ENCODE results near the gene ROM1. TPM values are rescaled to one million over a fixed set of nuclear protein-coding genes. Genes with fewer than 3 reads are reported as not detected.
A peak's percentile ranks its signal among the peaks of the same experiment; 100 is the strongest.

ROM1 gene
- total and polyA plus RNA-seq, 8 donors = 0.29 to 13.0 (median 4.6) TPM; not detected in 1

GRCh38 chr11:62601372-62602140 is 11.5 kb upstream of the ROM1 start, which contains the start of gene MTA2:
Gene MTA2 (minus strand): TSS chr11:62601865. CDS start chr11:62601450, 415 bp downstream.
- peak; percentile 97 to 99 for DNase-seq
- Histone ChIP-seq H3K27ac (peak within 1 kb of the TSS; percentile 96 to 98 (median 96)), H3K27me3 (no peaks in the 10 kb centered on the region), H3K36me3 (peaks cover 32 to 58% (median 50%) of the 10 kb centered on the region in 4 donors), H3K4me3 (peak within 1 kb of the TSS; percentile 69 to 100 (median 86)), H3K9me3 (no peaks in the 10 kb centered on the region), H3K4me1 (peaks cover 29 to 68% (median 42%) of the 10 kb centered on the region in 4 donors)
- intact Hi-C loops (cut with DNase I; ENCODE audit: low total_unique reads) = no loop called here
- 0 to 1% (median 0%) methylated on average over 28 to 83 of the region's 83 CpGs for WGBS, 5 donors
- TF ChIP-seq CTCF (IDR thresholded peaks at IDR 0.05) (no peak), POLR2A (IDR thresholded peaks at IDR 0.05) (peak in 1 of 4 donors; percentile 18), POLR2AphosphoS5 (IDR thresholded peaks at IDR 0.05) (peak in 2 of 3 donors; percentile 75 to 86)

GRCh38 chr11:62602141-62603071 is 10.7 kb upstream of the ROM1 start:
- peak; percentile 65 to 92 for DNase-seq

GRCh38 chr11:62603072-62603408 is 10.0 kb upstream of the ROM1 start:
- H3K4me3 ChIP-seq = peak overlapping the region; percentile 69 to 100 (median 86)
- 52 to 68% (median 59%) methylated on average over 4 to 13 of the region's 13 CpGs for WGBS, 5 donors

More at GRCh38 chr11:62602141-62603071, 10.7 kb upstream of the ROM1 start:
- peak overlapping the region; percentile 69 to 100 (median 86) for H3K4me3 ChIP-seq
- 6 to 22% (median 10%) methylated on average over 30 to 96 of the region's 96 CpGs for WGBS, 5 donors
- peaks cover 29 to 66% (median 42%) of the 10 kb centered on the region in 4 donors for H3K4me1 ChIP-seq
- H3K27ac ChIP-seq = peak overlapping the region; percentile 71 to 98 (median 96)
- intact Hi-C loops (cut with DNase I; ENCODE audit: low total_unique reads) = no loop called here
- no peaks in the 10 kb centered on the region for H3K27me3 ChIP-seq
- TF ChIP-seq POLR2AphosphoS5 (IDR thresholded peaks at IDR 0.05) (peak in 2 of 3 donors; percentile 9 to 46), EP300 (IDR thresholded peaks at IDR 0.05) (no peak), POLR2A (IDR thresholded peaks at IDR 0.05) (no peak), CTCF (IDR thresholded peaks at IDR 0.05) (peak in 3 of 7 experiments; percentile 2 to 16 (median 12))
- H3K36me3 ChIP-seq = peaks cover 24 to 58% (median 49%) of the 10 kb centered on the region in 4 donors
- H3K9me3 ChIP-seq = no peaks in the 10 kb centered on the region

More at GRCh38 chr11:62603072-62603408, 10.0 kb upstream of the ROM1 start:
- H3K27ac ChIP-seq = peak overlapping the region in 4 of 5 donors; percentile 96 to 98 (median 97)
- peaks cover 17 to 58% (median 48%) of the 10 kb centered on the region in 4 donors for H3K36me3 ChIP-seq
- H3K4me1 ChIP-seq = peaks cover 29 to 62% (median 40%) of the 10 kb centered on the region in 4 donors
- no peak for DNase-seq
- TF ChIP-seq CTCF (IDR thresholded peaks at IDR 0.05) (no peak), POLR2AphosphoS5 (IDR thresholded peaks at IDR 0.05) (no peak), POLR2A (IDR thresholded peaks at IDR 0.05) (no peak), EP300 (IDR thresholded peaks at IDR 0.05) (no peak)
- no peaks in the 10 kb centered on the region for H3K27me3 ChIP-seq
- intact Hi-C loops (cut with DNase I; ENCODE audit: low total_unique reads) = no loop called here
- H3K9me3 ChIP-seq = no peaks in the 10 kb centered on the region

Data from stomach (tissue), 9 donors.